ENCODE measurements around the gene ABCB7.

ABCB7 gene

DNA sequence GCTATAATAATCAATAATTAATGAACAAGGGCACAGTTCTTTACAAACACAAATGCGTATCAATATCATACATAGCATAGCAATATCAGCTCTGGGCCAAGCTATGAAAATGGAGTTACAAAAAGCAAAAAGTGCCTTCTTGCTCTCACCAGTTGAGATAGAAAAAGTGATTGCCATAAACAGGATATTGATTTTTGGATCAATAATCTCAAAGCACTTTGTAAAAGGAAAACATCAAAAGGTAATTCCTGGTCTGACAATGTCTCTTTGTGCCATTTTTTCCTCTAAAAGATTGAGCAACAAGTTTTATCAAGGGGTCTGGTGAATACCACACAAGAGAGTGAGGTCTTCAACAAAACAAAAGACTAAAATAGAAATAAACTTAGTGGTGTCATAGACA is 42.4 kb downstream of the ABCB7 start (continued):
- TF ChIP-seq, protein P1, sequence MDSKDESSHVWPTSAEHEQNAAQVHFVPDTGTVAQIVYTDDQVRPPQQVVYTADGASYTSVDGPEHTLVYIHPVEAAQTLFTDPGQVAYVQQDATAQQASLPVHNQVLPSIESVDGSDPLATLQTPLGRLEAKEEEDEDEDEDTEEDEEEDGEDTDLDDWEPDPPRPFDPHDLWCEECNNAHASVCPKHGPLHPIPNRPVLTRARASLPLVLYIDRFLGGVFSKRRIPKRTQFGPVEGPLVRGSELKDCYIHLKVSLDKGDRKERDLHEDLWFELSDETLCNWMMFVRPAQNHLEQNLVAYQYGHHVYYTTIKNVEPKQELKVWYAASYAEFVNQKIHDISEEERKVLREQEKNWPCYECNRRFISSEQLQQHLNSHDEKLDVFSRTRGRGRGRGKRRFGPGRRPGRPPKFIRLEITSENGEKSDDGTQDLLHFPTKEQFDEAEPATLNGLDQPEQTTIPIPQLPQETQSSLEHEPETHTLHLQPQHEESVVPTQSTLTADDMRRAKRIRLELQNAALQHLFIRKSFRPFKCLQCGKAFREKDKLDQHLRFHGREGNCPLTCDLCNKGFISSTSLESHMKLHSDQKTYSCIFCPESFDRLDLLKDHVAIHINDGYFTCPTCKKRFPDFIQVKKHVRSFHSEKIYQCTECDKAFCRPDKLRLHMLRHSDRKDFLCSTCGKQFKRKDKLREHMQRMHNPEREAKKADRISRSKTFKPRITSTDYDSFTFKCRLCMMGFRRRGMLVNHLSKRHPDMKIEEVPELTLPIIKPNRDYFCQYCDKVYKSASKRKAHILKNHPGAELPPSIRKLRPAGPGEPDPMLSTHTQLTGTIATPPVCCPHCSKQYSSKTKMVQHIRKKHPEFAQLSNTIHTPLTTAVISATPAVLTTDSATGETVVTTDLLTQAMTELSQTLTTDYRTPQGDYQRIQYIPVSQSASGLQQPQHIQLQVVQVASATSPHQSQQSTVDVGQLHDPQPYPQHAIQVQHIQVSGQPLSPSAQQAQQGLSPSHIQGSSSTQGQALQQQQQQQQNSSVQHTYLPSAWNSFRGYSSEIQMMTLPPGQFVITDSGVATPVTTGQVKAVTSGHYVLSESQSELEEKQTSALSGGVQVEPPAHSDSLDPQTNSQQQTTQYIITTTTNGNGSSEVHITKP (tag by site-specific recombination; IDR thresholded peaks at IDR 0.05), result no peak
- no peak for TF ChIP-seq ZNF776 (tag by site-specific recombination; IDR thresholded peaks at IDR 0.05; ENCODE audit: borderline replicate concordance)
- TF ChIP-seq REPIN1 (tag by site-specific recombination; IDR thresholded peaks at IDR 0.05; ENCODE audit: low read depth), result no peak
- TF ChIP-seq ZNF530 (tag by site-specific recombination; IDR thresholded peaks at IDR 0.05; ENCODE audit: low read depth), result no peak
- TF ChIP-seq, protein P2, sequence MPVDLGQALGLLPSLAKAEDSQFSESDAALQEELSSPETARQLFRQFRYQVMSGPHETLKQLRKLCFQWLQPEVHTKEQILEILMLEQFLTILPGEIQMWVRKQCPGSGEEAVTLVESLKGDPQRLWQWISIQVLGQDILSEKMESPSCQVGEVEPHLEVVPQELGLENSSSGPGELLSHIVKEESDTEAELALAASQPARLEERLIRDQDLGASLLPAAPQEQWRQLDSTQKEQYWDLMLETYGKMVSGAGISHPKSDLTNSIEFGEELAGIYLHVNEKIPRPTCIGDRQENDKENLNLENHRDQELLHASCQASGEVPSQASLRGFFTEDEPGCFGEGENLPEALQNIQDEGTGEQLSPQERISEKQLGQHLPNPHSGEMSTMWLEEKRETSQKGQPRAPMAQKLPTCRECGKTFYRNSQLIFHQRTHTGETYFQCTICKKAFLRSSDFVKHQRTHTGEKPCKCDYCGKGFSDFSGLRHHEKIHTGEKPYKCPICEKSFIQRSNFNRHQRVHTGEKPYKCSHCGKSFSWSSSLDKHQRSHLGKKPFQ (tag by site-specific recombination; IDR thresholded peaks at IDR 0.05), result no peak
- TF ChIP-seq ZNF341 (tag by site-specific recombination; IDR thresholded peaks at IDR 0.05; ENCODE audit: low read depth), result no peak
- TF ChIP-seq, protein P3, sequence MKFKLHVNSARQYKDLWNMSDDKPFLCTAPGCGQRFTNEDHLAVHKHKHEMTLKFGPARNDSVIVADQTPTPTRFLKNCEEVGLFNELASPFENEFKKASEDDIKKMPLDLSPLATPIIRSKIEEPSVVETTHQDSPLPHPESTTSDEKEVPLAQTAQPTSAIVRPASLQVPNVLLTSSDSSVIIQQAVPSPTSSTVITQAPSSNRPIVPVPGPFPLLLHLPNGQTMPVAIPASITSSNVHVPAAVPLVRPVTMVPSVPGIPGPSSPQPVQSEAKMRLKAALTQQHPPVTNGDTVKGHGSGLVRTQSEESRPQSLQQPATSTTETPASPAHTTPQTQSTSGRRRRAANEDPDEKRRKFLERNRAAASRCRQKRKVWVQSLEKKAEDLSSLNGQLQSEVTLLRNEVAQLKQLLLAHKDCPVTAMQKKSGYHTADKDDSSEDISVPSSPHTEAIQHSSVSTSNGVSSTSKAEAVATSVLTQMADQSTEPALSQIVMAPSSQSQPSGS (tag by site-specific recombination; IDR thresholded peaks at IDR 0.05; ENCODE audit: low read depth), result no peak
- TF ChIP-seq, protein P4, sequence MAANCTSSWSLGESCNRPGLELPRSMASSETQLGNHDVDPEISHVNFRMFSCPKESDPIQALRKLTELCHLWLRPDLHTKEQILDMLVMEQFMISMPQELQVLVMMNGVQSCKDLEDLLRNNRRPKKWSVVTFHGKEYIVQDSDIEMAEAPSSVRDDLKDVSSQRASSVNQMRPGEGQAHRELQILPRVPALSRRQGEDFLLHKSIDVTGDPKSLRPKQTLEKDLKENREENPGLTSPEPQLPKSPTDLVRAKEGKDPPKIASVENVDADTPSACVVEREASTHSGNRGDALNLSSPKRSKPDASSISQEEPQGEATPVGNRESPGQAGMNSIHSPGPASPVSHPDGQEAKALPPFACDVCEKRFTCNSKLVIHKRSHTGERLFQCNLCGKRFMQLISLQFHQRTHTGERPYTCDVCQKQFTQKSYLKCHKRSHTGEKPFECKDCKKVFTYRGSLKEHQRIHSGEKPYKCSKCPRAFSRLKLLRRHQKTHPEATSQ (tag by site-specific recombination; IDR thresholded peaks at IDR 0.05), result no peak

DNA sequence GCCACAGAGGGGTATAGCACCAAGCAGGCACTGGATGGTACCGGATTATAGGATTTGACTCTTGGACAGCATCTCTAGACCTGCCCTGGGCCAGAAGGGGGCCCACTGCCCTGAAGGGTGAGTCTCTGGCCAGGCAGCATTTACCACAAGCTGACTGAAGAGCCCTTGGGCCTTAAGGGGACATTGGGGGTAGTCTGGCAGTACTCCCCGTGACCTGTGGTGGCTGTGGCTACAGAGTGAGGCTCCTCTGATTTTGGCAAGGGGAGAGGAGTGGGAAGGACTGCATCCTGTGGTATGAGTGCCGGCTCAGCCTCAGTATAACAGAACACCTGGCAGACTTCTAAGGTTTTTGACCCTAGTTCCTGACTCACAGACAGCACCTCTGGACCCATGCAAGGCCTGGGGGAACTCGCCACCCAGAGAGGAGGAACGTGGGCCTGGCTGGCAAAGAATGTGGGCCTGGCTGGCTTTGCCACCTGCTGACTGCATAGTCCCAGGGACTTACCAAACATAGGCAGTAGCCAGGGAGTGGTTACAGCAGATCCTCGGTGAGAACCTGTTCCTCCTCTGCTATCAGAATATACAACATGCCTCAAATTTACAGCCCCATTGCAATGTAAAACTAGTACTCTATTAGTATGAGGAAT is 48.1 kb downstream of the ABCB7 start:
- POLR2A ChIA-PET, result no interaction called here
- Histone ChIP-seq H3K36me3 (ENCODE audit: control insufficient read depth in 2 of 2, insufficient read depth in 1 of 2, low read length in 2 of 2) (peaks cover 4 to 12% of the 10 kb centered on the region in 2 experiments), H3K27ac (ENCODE audit: extremely low read depth, low read depth, low read length) (no peak overlapping the region), H3K9me3 (ENCODE audit: control insufficient read depth, insufficient read depth, low read depth, low read length) (no peaks in the 10 kb centered on the region; the same call in 1 of the 2 replicates), H3K4me1 (ENCODE audit: control insufficient read depth, insufficient read depth, low read length) (no peaks in the 10 kb centered on the region), H3K4me3 (ENCODE audit: low read depth, low read length) (no peak overlapping the region)
- TF ChIP-seq, protein P5, sequence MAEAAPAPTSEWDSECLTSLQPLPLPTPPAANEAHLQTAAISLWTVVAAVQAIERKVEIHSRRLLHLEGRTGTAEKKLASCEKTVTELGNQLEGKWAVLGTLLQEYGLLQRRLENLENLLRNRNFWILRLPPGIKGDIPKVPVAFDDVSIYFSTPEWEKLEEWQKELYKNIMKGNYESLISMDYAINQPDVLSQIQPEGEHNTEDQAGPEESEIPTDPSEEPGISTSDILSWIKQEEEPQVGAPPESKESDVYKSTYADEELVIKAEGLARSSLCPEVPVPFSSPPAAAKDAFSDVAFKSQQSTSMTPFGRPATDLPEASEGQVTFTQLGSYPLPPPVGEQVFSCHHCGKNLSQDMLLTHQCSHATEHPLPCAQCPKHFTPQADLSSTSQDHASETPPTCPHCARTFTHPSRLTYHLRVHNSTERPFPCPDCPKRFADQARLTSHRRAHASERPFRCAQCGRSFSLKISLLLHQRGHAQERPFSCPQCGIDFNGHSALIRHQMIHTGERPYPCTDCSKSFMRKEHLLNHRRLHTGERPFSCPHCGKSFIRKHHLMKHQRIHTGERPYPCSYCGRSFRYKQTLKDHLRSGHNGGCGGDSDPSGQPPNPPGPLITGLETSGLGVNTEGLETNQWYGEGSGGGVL (tag by site-specific recombination; IDR thresholded peaks at IDR 0.05), result no peak
- no peak for TF ChIP-seq ZNF223 (tag by site-specific recombination; IDR thresholded peaks at IDR 0.05)
- TF ChIP-seq, protein P2 (tag by site-specific recombination; IDR thresholded peaks at IDR 0.05), result no peak
- no peak for TF ChIP-seq MYNN (tag by site-specific recombination; IDR thresholded peaks at IDR 0.05; ENCODE audit: borderline replicate concordance)
- TF ChIP-seq, protein P6, sequence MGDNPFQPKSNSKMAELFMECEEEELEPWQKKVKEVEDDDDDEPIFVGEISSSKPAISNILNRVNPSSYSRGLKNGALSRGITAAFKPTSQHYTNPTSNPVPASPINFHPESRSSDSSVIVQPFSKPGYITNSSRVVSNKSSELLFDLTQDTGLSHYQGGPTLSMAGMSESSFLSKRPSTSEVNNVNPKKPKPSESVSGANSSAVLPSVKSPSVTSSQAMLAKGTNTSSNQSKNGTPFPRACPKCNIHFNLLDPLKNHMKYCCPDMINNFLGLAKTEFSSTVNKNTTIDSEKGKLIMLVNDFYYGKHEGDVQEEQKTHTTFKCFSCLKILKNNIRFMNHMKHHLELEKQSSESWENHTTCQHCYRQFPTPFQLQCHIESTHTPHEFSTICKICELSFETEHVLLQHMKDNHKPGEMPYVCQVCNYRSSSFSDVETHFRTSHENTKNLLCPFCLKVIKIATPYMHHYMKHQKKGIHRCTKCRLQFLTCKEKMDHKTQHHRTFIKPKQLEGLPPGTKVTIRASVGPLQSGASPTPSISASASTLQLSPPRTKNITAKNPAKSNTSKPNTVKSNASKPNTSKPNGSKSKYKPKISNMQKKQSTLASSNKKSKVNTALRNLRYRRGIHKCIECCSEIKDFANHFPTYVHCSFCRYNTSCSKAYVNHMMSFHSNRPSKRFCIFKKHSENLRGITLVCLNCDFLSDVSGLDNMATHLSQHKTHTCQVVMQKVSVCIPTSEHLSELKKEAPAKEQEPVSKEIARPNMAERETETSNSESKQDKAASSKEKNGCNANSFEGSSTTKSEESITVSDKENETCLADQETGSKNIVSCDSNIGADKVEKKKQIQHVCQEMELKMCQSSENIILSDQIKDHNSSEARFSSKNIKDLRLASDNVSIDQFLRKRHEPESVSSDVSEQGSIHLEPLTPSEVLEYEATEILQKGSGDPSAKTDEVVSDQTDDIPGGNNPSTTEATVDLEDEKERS (tag by site-specific recombination; IDR thresholded peaks at IDR 0.05), result no peak
- no peak for TF ChIP-seq KLF10 (tag by site-specific recombination; IDR thresholded peaks at IDR 0.05)
- TF ChIP-seq, protein P7, sequence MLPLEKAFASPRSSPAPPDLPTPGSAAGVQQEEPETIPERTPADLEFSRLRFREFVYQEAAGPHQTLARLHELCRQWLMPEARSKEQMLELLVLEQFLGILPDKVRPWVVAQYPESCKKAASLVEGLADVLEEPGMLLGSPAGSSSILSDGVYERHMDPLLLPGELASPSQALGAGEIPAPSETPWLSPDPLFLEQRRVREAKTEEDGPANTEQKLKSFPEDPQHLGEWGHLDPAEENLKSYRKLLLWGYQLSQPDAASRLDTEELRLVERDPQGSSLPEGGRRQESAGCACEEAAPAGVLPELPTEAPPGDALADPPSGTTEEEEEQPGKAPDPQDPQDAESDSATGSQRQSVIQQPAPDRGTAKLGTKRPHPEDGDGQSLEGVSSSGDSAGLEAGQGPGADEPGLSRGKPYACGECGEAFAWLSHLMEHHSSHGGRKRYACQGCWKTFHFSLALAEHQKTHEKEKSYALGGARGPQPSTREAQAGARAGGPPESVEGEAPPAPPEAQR (tag by site-specific recombination; IDR thresholded peaks at IDR 0.05), result no peak
- no peak for TF ChIP-seq ZBTB21 (tag by site-specific recombination; IDR thresholded peaks at IDR 0.05)
- CTCF ChIA-PET, result no interaction called here
